Sciatic nerve (tissue), 2 donors: ENCODE measurements around the gene OR2V2. TPM values are rescaled to one million over a fixed set of nuclear protein-coding genes. Genes with fewer than 3 reads are reported as not detected.

Source experiments
- ATAC-seq: fragments of 200-7000 bp; cut with Tn5 transposase; one replicate; pipeline ENCODE4 v1.9.1; 2020; ENCODE audit warnings: mild to moderate bottlenecking, moderate library complexity
- DNase-seq: peaks from one replicate; pipeline ENCODE4 v3.0.0-alpha.2; 2020; ENCODE audit warnings: low spot score
- intact Hi-C: fragments of 100-400 bp; cut with DNase I; formaldehyde crosslinking; loops from one replicate; pipeline ENCODE4 v1.14.2; 2022
- total RNA-seq: library from RNA; stranded (reverse); fragmentation: NEBNext Ultra II Directional; extraction: Animal tissue kit (Norgen Biotek cat#: 25700); gene quantifications from one replicate; pipeline ENCODE4 v1.2.1, GENCODE V29; 2021
- donor health status: DM: no; HTN: no; CAD: no.
- donor health status: DM: no; HTN: no; CAD: no.

The OR2V2 gene
- total RNA-seq, 1 donor from 2014 or later, result not detected

DNA sequence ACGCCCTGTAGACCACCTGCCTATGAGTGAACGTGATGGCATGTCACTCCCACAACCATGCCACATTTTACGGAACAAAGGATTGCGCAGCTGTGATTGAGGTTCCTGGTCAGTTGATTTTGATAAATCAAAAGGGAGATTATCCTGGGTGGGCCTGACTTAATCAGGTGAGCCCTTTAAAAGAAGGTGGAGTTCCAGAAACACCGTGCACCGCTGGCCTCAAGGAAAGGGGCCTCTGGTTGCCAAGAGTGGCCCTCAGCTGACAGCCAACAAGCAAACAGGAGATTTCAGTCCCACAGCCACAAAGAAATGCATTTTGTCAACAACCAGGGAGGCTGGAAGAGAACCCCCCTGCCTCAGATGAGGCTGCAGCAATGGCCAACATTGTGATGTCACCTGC is 38.6 kb downstream of the OR2V2 start:
- DNase-seq (no peak), ATAC-seq (no peak)
- intact Hi-C loops, result no loop called here

GRCh38 chr5:181186986-181187499 is 39.7 kb downstream of the OR2V2 start:
- intact Hi-C loops, result no loop called here
- no peak for ATAC-seq
- no peak for DNase-seq

- intact Hi-C loops, result no loop called here
- DNase-seq (peak; percentile 84), ATAC-seq (peak; percentile 52)
Observed at GRCh38 chr5:181187500-181188213, 40.3 kb downstream of the OR2V2 start.

DNA sequence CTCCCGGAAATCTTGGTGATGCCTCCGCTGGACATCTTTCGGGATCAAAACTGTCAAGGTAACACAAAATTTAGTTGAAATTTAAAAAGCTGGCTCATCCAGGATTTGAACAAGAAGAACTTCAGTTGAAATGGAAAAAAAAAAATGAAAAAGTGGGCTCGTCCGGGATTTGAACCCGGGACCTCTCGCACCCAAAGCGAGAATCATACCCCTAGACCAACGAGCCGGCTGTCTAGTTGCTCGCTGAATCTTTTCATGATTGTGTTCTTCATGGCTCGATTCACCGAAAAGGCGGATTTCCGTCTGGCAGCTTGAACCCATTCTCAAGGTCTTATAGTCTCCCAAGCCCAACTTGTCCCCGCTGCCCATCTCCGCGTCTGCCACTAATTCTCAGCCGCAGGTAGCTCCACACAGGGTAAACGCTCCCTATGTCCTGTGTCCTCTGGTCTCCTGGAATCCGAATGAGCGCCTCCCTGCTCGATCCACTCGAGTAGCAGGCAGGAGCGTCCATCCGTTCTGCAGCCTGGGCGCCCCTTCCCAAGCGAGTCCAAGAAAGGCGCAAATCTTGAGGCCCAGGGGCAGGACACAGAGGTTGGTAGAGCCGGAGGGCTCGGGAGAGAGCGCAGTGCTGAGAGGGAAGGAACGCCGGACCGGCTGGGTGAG is 41.4 kb downstream of the OR2V2 start:
- intact Hi-C loops, result no loop called here
- DNase-seq (peak; percentile 88), ATAC-seq (peak; percentile 57)

GRCh38 chr5:181189363-181189961 is 42.1 kb downstream of the OR2V2 start:
- peak; percentile 74 for DNase-seq
- ATAC-seq, result peak; percentile 18
- intact Hi-C loops, result no loop called here

DNA sequence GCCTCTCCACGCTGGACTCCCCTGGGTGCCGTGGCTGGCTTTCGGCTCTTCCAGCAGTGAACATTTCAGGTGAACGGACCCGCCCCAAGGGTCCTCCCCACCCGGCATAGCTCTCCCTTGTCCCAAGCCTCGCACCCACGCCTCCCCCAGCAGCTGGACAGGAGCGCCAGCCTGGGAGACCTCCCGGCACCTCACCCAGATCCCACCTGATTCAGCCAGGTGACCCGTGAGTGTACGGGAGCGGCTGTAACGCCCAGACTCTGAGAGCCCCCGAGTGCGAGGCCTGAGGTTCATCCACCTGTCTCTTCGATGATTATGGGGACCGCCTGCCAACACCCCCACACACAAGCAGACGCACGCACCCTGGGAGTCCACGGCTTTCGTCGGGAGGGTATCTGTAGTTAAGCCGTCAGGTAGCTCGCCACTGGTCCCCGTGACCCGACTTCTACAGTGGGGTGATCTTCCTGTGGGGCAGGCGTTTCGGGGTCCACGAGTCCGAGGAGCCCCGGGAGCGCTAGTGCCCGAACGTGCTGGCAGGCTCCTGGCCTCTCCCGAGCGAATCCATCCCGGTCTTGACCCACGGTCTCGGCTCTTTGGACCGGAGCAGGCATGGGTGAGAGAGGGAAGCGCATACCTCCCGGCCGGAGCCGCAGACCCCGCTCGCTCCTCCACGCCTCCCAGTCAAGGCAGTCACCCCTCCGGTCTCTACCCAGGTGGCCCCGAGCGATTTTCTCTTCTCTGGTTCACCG is 42.8 kb downstream of the OR2V2 start:
- no peak for ATAC-seq
- intact Hi-C loops, result no loop called here
- DNase-seq, result peak; percentile 67

DNA sequence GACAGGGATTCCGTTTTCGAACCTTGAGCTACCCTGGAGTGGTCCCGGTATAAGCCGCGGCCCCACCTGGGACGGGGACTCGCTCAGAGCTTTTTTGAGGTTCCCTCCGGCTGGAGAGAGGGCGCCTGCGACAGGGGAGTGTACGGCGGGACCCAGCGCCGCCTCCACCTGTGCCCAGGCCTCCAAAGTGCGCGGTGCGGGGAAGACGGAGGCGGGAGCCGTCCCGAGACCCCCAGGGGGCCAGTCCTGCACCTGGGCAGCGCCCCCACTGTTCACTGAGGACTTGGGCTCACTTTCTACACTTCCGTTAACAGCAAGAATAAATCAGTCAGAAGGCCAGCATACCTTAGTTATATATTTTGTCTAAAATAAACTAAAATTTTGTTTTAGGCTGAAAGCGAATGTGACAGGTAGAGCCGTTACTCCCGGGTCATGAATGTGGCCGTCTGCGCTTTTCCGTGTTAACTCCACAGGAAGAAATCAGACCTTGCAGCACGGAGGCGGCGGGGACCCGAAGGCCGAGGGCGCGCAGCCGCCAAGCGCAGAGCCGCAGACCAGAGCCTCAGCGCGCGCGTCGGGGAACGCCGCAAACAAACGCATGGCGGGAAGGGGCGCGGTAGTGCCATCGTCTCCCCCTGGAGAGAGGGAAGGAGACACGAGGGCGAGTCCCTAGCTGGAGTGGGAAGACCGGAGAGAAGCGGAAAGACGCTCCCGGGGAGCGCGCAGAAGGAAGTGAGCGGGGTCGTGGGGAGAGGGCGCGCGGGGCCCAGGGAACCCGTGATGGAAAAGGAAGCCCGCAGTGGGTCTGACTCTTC is 43.5 kb downstream of the OR2V2 start:
- ATAC-seq (peak; percentile 10), DNase-seq (peak; percentile 76)
- intact Hi-C loops, result no loop called here

GRCh38 chr5:181191526-181192336 is 44.3 kb downstream of the OR2V2 start:
- peak; percentile 82 for ATAC-seq
- intact Hi-C loops, result no loop called here
- DNase-seq, result peak; percentile 98

DNA sequence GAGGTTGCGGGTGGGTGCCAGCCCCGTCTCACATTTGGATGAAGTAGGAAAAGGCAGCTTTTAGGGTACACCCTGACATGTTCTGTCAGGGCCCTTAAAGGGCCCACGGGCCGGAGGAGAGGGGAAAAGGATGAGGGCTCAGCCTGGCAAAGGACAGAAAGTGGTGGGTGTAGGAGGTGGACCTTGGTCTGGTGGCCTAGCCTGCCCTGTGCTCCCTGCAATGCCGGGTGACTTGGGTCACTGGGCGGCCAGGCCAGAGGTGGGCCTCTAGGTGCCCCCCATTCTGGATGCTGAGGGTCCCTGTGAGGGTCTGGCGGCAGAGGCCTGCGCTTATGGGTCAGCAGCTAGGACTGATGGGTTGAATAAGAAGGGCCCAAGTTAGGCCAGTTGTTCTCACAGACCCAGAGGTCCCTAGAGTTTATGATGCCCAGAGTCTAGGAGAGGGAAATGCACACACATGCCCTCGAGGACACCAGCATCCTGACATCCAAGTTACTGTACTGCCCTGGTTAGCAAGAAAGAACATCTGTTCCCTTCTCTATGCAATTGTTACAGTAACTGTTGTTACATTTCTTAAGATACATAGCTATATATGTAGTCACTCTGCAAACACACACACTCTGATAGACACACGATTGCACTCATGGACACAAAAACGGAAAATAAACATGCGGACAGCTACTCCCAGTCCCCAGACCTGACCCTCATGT is 45.1 kb downstream of the OR2V2 start:
- intact Hi-C loops, result no loop called here
- no peak for ATAC-seq
- no peak for DNase-seq

DNA sequence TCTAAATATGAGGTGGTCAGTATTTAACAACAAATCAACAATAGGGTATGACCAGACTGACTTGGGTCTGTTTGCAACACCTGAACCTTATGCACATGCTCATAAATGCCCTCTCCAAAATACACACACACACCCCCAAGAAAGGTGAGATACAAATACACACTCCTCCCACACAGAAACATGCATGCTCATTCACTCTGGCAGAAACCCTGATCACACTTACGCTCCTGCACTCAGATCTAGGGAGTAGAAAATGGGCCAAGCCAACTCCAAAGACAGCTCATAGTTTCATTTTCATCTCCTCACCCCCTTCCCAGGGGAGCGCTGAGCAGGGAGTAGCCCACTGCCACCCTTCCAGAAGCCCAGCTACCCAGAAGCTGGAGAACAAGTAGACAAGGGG is 46.3 kb downstream of the OR2V2 start:
- ATAC-seq (no peak), DNase-seq (no peak)
- intact Hi-C loops, result no loop called here

- no peak for ATAC-seq
Observed at GRCh38 chr5:181194489-181195248, 47.3 kb downstream of the OR2V2 start.

GRCh38 chr5:181195249-181195761 is 47.9 kb downstream of the OR2V2 start:
- no peak for DNase-seq
- no peak for ATAC-seq
- intact Hi-C loops, result no loop called here

More at GRCh38 chr5:181194489-181195248, 47.3 kb downstream of the OR2V2 start:
- DNase-seq, result no peak
- intact Hi-C loops, result no loop called here

DNA sequence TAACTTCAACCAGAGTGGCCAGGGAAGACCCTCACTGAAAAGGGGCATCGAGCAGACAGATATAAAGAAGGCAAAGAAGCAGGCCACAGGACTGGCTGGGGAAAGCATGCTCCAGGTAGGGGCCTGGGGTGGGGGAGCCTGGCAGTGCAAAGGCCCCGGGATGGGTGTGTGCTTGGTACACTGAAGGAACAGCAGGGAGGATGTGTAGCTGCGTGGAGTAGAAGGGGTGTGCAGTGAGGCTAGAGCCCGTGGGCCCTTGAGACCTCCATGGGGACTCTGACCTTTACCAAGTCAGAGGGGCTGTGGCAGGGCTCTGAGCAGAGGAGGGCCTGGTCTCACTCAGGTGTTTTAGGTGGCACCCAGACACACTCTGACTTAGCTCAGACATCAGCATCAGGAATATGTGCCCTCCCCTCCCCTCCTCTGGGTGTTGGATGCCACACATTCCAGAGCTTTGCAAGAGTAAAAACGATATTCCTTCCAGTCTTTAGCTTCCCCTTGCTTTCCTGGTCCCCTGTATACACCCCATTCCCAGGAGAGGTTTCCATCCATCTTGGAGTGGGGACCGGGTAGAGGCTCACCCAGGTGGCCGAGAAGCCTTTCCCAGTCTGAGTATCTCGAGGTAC is 50.1 kb downstream of the OR2V2 start:
- intact Hi-C loops, result no loop called here
- no peak for DNase-seq

GRCh38 chr5:181198106-181198685 is 50.8 kb downstream of the OR2V2 start:
- intact Hi-C loops, result no loop called here
- DNase-seq, result no peak

More for the DNA sequence above, 50.1 kb downstream of the OR2V2 start:
- no peak for ATAC-seq

DNA sequence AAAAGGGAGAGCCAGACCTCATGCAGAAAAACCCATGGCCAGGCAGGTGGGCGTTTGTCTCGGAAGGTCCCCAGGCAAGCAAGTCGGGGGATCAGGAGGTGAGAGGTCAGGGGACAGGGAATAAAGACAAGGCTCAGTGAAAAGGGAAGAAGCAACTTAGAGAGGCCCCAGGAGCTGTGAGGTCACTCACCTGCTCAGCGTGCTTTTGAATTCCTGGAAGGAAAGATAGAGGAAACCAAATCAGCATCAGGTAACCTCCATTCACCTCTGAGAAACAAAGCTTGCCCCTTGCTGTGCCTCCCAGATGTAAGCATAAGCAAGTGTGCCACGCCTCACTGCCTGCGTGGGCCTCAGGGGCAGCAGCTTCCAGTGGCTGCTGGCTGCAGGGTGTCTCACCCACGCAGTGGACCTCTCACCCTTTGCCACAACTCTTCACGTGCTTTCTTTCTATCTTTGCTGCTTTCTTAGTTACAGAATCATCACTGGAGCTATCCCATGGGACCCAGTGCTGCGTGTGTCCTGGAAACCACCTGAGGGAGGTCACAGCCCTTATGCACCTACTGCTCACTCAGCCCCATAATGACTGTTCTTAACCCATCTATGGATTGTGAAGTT is 51.6 kb downstream of the OR2V2 start:
- intact Hi-C loops, result no loop called here
- ATAC-seq (no peak), DNase-seq (no peak)

More at GRCh38 chr5:181198106-181198685, 50.8 kb downstream of the OR2V2 start:
- no peak for ATAC-seq
